GM12873 (cell line): Measurements from ENCODE around the gene ATP4B.

Source experiments
- TF ChIP-seq, protein P1 (sequence below): IDR thresholded peaks from 2 replicates; pipeline ENCODE4 v1.5.1; 2012; ENCODE audit warnings: low read depth, mild to moderate bottlenecking, moderate library complexity, low read length, control low read depth; ENCODE audit not compliant: insufficient read depth; ENCODE audit errors: missing control alignments

The ATP4B gene

DNA sequence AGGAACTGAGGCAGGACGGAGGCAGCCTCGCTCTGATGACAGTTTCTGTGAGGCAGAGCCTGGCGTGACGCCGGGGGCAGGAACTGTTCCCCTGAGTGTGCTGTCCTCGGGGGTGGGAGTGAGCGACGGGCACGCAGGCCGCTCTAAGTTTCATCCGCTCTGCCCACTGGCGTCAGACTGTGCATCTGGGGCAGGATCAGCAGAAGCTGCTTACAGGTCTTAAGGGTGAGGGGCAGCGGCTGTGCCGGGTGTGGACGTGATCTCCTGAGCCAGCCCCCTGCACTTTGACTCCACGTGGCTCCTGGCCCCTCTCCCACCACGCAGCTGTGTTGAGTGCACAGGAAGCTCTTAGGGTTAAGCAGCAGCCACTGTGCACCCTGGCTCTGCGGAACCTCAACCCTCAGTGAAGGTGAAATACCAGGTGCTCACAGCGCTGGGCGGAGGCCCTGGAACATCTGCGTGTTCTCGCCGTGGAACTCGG lies 10.5 kb upstream of the ATP4B start:
- TF ChIP-seq, protein P1, sequence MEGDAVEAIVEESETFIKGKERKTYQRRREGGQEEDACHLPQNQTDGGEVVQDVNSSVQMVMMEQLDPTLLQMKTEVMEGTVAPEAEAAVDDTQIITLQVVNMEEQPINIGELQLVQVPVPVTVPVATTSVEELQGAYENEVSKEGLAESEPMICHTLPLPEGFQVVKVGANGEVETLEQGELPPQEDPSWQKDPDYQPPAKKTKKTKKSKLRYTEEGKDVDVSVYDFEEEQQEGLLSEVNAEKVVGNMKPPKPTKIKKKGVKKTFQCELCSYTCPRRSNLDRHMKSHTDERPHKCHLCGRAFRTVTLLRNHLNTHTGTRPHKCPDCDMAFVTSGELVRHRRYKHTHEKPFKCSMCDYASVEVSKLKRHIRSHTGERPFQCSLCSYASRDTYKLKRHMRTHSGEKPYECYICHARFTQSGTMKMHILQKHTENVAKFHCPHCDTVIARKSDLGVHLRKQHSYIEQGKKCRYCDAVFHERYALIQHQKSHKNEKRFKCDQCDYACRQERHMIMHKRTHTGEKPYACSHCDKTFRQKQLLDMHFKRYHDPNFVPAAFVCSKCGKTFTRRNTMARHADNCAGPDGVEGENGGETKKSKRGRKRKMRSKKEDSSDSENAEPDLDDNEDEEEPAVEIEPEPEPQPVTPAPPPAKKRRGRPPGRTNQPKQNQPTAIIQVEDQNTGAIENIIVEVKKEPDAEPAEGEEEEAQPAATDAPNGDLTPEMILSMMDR: no peak

DNA sequence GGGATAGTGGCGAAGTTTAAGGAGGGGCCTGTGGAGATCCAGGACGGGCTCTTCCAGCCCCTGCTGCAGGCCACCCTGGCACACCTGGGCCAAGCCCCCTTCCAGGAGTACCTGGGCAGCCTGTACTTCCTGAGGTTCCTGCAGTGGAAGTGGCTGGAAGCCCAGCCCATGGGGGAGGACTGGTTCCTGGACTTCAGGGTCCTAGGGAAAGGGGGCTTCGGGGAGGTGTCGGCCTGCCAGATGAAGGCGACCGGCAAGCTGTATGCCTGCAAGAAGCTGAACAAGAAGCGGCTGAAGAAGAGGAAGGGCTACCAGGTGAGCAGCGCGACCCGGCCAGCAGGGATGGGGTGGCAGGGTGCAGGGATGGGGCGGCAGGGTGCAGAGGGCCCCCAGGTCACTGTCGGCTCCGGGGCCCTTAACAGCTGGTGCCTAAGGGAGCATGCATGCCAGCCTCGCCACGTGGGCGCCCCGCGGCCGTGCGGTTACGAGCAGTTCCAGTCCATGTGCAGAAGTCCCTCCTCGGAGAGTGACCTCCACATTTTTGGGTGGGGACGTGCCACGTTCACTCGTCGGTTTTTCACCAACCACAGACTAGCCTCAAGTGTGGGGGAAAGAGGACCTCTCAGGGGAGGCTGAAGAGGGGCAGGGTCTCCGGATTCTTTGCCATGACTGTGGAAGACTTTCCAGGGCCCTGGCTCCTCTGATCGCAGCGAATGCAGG lies 9.9 kb upstream of the ATP4B start:
- TF ChIP-seq, protein P1: no peak

DNA sequence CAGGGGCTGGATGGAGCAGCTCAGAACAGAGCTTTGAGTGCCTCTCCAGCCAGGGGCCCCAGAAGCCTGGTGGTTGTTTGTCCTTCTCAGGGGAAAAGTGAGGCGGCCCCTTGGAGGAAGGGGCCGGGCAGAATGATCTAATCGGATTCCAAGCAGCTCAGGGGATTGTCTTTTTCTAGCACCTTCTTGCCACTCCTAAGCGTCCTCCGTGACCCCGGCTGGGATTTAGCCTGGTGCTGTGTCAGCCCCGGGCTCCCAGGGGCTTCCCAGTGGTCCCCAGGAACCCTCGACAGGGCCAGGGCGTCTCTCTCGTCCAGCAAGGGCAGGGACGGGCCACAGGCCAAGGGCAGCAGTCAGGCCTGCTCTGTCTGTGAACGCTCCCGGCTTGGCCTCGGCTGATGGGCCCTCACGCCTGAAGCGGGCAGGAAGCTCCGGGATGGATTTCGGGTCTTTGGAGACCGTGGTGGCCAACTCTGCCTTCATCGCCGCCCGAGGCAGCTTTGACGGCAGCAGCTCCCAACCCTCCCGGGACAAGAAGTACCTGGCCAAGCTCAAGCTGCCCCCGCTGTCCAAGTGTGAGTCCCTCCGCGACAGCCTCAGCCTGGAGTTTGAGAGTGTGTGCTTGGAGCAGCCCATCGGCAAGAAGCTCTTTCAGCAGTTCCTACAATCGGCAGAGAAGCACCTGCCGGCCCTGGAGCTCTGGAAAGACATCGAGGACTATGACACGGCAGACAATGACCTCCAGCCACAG lies 9.1 kb upstream of the ATP4B start, which contains the start of gene GRK1:
GRK1 (plus strand) TSS at position 269 of the 751 bp plus-strand sequence; CDS start at position 437, 168 bp downstream.
- TF ChIP-seq, protein P1: no peak

DNA sequence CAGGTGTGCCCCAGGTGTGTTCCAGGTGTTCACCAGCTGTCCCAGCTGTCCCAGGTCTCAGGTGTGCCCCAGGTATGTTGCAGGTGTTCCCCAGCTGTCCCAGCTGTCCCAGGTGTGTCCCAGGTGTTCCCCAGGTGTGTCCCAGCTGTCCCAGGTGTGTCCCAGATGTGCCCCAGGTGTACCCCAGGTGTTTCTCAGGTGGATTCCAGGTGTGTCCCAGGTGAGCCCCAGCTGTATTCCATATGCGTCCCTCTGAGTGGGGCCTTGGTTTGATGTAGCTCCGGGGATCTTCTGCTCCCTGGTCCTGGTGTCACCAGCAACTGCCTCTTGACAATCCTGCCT lies 8.3 kb upstream of the ATP4B start:
- TF ChIP-seq, protein P1: no peak

DNA sequence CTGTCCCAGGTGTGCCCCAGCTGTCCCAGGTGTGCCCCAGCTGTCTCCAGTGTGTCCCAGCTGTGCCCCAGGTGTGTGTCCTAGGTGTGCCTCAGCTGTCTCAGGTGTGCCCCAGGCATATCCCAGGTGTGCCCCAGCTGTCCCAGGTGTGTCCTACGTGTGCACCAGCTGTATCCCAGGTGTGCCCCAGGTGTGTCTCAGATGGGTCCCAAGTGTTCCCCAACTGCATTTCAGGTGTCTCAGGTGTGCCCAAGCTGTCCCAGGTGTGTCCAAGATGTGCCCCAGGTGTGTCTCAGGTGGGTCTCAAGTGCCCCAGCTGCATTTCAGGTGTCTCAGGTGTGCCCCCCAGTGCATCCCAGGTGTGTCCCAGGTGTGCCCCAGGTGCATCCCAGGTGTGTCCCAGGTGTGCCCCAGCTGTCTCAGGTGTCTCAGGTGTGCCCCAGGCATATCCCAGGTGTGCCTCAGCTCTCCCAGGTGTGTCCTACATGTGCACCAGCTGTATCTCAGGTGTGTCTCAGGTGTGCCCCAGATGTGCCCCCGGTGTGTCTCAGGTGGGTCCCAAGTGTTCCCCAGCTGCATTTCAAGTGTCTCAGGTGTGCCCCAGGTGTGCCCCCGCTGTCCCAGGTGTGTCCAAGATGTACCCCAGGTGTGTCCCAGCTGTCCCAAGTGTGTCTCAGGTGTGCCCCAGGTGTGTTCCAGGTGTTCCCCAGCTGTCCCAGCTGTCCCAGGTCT lies 7.8 kb upstream of the ATP4B start:
- TF ChIP-seq, protein P1: no peak

DNA sequence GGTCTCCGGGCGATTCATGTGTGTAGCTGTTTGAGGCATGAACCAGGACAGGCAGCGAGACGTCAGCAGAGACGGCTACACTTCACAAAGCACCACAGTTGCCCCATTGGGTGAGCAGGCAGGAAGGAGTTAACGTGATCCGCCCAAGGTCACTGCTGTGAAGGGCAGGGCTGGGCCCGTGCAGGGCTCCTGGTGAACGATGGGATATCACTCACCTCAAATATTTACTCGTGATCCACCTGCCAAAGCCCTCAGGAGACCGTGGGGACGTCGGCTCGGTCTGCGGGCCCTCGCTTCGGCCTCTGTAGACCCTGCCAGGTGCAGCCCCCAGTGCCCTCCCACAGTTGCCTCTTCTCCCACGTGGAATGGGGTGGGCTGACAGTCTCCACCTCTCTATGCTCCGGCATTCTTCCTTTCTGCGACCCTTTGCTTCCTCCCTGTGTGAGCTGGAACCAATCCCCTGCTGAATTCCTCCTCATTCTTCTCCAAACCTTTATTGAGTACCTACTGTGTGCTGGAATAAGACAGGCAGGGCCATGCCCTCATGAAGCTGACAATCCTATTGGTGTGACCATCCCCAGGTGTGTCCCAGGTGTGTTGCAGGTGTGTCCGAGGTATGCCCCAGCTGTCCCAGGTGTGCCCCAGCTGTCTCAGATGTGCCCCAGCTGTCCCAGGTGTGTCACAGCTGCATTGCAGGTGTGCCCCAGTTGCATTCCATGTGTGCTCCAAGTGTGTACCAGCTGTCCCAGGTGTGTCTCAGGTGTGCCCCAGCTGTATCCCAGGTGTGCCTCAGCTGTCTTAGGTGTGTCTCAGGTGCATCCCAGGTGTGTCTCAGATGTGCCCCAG lies 7.0 kb upstream of the ATP4B start:
- TF ChIP-seq, protein P1: no peak
